HG03442 (cell line): ENCODE data around the gene CSNK1G3.
"Not testable (repeated sequence)": the region's sequence is repeated elsewhere in the genome, so short reads cannot be mapped to it uniquely, and the experiment has no call there.

Experiments used
- ATAC-seq: cut with Tn5 transposase; IDR thresholded peaks from one replicate; pipeline ENCODE4 v1.9.1; 2021; ENCODE audit warnings: mild to moderate bottlenecking, moderate library complexity; ENCODE audit not compliant: unreplicated experiment

CSNK1G3 gene

GRCh38 chr5:123636006-123636405 is 124.0 kb downstream of the CSNK1G3 start:
- no peak for ATAC-seq

GRCh38 chr5:123637028-123637427 is 125.1 kb downstream of the CSNK1G3 start:
- not testable (repeated sequence) for ATAC-seq

- ATAC-seq = no peak
Observed at GRCh38 chr5:123639244-123639643, 127.3 kb downstream of the CSNK1G3 start.

DNA sequence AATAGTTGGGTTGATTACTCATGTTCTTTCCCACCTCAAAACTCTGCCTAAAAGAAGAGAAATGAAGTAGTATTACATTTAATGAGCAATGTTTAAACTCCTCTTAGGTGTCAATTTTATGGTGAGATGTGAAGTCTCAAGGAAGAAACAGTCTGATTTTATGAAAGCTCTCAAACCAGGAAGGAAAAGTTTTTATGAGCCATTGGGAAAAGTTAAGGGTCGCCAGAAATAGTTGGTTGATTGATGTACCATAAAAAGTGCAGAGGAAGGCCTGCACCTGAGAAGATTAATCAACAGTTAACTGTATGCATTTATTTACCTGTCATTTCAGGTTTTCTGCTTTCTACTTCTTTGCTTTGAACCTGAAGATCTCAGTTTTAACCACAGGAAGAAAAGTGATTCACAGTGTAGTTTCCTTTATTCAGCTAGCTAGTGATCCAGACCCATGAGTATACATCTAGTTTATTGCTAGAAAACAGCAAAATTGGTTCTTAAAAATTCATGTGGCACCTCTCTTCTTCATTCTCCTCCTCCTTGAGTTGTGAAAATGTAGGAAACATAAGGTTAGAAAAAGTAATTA is 133.1 kb downstream of the CSNK1G3 start:
- no peak for ATAC-seq

DNA sequence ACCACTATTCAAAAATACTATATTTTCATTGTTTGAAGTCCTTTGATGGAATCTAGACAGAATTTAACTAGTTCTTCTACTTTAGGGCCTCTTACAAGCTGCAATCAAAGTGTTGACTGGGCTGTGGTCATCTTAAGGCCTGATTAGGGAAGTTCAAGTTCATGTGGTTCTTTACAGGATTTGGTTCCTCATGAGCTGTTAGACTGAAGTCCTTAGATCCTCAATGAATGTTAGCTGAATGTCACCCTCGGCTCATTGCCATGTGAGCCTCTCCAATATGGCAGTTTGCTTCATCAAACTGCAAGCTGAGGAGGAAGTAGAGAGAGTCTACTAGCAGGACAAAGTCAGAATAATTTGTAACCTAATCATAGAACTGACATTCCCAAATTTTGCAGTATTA is 135.1 kb downstream of the CSNK1G3 start:
- no peak for ATAC-seq

- ATAC-seq = no peak
Observed at GRCh38 chr5:123651234-123651633, 139.3 kb downstream of the CSNK1G3 start.

- ATAC-seq = no peak
Observed at GRCh38 chr5:123659011-123659410, 147.0 kb downstream of the CSNK1G3 start.

GRCh38 chr5:123659495-123659894 is 147.5 kb downstream of the CSNK1G3 start:
- ATAC-seq = no peak

GRCh38 chr5:123664961-123665360 is 153.0 kb downstream of the CSNK1G3 start:
- no peak for ATAC-seq

DNA sequence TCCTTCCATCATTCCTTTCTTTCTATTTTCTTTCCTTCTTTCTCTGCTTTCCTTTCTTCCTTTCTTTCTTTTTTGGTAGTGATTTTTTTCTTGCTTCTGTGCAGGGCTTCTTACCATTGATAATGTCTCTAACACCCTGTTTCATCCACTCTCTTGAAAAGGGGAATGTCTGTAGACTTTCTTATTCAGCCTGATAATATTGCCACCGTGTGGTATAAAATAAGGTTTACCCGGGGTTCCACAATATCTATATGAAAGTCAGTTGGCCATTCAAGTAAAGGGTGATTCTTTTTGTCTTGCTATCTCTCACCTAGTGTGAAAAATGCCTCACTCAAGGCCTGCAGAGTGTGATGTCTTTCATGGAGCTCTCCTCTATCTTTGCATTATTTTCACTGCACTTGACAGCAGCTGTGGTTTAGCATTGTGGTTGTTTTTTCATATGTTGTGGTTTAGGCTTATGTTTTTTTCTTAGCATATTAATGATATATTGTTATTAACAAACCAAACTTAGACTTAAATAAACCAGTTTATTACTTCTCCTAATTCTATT is 153.9 kb downstream of the CSNK1G3 start:
- ATAC-seq = no peak
